ENCODE data around the gene CARMIL1.

Gene CARMIL1

DNA sequence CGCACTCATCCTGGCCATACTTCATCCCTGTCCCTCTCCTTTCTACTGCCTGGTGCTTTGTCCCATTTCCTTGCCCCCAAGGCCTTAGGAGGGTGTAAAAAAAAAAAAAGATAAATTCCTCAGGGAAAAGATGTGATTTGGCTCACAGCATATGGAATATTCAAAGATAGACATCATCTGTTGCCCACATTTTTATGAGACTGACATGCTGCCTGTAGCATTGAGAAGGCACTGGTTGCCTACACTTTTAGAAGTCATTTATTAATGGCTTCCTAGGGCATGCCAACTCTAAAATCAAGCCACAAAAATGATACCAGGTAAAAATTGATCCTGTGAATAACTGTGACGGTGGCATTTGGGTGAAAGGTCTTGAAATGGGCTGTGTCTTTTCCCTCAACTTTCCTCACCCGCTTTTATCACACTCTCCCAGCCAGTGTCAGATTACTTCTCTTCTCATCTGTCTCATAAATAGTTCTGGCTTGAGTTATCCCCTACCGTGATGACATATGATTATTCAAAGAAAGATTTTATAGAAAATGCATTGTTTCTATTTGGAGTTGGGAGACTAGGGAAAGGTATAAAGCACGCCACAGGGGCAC lies 139.4 kb downstream of the CARMIL1 start:
- TF ChIP-seq, protein P1, sequence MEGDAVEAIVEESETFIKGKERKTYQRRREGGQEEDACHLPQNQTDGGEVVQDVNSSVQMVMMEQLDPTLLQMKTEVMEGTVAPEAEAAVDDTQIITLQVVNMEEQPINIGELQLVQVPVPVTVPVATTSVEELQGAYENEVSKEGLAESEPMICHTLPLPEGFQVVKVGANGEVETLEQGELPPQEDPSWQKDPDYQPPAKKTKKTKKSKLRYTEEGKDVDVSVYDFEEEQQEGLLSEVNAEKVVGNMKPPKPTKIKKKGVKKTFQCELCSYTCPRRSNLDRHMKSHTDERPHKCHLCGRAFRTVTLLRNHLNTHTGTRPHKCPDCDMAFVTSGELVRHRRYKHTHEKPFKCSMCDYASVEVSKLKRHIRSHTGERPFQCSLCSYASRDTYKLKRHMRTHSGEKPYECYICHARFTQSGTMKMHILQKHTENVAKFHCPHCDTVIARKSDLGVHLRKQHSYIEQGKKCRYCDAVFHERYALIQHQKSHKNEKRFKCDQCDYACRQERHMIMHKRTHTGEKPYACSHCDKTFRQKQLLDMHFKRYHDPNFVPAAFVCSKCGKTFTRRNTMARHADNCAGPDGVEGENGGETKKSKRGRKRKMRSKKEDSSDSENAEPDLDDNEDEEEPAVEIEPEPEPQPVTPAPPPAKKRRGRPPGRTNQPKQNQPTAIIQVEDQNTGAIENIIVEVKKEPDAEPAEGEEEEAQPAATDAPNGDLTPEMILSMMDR (conservative IDR thresholded peaks at IDR 0.05), result no peak
- H3K27ac ChIP-seq, result no peak overlapping the region

GRCh38 chr6:25419879-25420278 lies 140.7 kb downstream of the CARMIL1 start:
- TF ChIP-seq, protein P1 (conservative IDR thresholded peaks at IDR 0.05), result no peak

DNA sequence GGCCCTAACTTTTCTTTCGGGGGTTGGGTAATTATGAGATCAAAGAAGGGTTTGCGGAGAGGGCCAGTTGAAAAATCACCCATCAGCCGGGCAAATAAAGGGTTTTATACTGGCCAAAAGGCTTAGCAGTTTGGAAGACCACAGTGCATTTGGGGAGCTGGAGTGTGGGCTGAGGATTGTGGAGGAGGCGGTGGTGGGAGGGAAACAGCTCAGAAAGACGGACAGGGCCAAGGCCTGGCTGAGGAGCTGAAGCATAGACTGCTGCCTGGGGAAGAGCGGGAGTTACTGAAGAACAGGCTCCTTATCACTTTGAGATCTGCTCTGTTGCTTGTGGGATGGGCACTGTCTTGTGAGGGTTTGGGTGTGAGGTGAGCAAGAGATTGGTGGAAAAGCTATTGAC lies 144.2 kb downstream of the CARMIL1 start:
- TF ChIP-seq, protein P1 (conservative IDR thresholded peaks at IDR 0.05), result no peak
- no peak overlapping the region for H3K27ac ChIP-seq

More at GRCh38 chr6:25419879-25420278, 140.7 kb downstream of the CARMIL1 start:
- H3K27ac ChIP-seq, result no peak overlapping the region

GRCh38 chr6:25424303-25424702 lies 145.1 kb downstream of the CARMIL1 start:
- TF ChIP-seq, protein P1 (conservative IDR thresholded peaks at IDR 0.05), result no peak
- H3K27ac ChIP-seq, result no peak overlapping the region

GRCh38 chr6:25427549-25427948 lies 148.4 kb downstream of the CARMIL1 start:
- no peak overlapping the region for H3K27ac ChIP-seq
- TF ChIP-seq, protein P1 (conservative IDR thresholded peaks at IDR 0.05), result no peak

DNA sequence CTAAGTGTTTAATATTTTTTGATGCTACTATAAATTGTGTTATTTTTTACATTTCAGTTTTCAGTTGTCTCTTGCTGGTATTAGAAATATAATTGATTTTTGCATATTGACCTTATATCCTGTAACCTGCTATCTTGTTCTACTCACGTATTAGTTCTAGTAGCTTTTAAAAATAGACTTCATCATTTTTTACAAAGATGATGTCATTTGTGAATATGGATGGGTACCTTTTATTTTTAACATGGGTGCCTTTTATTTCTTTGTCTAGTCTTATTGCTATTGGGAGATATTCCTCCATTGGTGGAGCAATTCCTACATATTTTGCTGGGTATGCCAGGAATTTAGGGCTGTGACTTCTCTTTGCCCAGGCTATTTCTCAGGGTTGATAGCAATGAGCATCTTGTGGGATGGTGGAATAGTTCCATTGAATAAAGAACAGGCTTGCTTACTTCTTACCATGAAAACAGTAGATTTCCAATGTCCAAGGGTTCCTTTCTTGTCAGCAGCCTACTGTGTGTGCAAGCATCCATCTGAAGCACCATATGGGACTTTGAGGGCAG lies 149.7 kb downstream of the CARMIL1 start:
- TF ChIP-seq, protein P1 (conservative IDR thresholded peaks at IDR 0.05), result no peak
- H3K27ac ChIP-seq, result no peak overlapping the region

DNA sequence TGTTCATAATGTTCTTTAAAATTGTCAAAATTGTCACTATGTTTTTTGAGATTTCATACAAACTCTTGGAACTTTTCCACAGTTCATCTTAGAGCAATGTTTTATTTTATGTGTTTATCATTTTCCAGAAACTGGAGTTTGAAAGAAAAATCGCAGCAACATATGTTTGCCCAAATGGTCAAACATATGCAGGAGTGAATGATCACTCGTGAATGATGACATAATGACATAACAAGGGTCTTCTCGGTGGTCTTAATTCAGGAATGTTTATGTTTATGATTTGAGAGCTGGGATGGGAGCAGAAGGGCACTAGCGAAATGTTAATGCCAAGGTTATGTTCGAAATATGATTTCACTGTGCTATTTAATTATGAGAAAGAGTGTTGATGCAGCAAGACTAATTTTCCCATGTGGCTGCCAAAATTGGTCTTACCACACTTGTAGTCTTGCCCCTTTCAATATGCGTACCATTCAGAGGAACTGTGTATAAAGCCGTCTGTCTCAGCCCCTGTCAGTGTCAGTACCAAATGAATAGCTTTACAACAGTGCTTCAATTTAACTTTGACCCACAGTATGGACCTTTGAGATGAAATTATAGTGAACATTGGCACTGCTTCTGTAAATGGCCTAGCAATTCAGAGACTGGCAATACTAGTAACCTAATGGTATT lies 152.3 kb downstream of the CARMIL1 start:
- TF ChIP-seq, protein P1 (conservative IDR thresholded peaks at IDR 0.05), result no peak
- H3K27ac ChIP-seq, result no peak overlapping the region

All from VCaP (cell line).